Stimulated activated naive CD8-positive, alpha-beta T cell treated with anti-CD3 and anti-CD28 coated beads, Interleukin-15, amount 100 ng/mL, for 72 hours (primary cell): ENCODE results near the gene COMT.
"Not testable (repeated sequence)": the region's sequence is repeated elsewhere in the genome, so short reads cannot be mapped to it uniquely, and the experiment has no call there.

ENCODE experiments used
- ATAC-seq: fragments of 150-1000 bp; cut with Tn5 transposase; 2 replicates; pipeline ENCODE4 v1.10.0; 2021; ENCODE audit warnings: mild to moderate bottlenecking, moderate library complexity
- DNase-seq, 2 donors: peaks; one replicate each; pipeline ENCODE4 v3.0.0; 2021 to 2022
- H3K27ac Mint-ChIP-seq, 2 donors: one replicate each; pipeline ENCODE4 v1.8.0; 2022; ENCODE audit warnings: mild to moderate bottlenecking in 2 of 2, mixed read lengths in 2 of 2, moderate library complexity in 2 of 2
- H3K27me3 Mint-ChIP-seq: one replicate; pipeline ENCODE4 v1.8.0; 2022; ENCODE audit warnings: mixed read lengths
- H3K4me1 Mint-ChIP-seq: one replicate; pipeline ENCODE4 v1.8.0; 2022; ENCODE audit warnings: mild to moderate bottlenecking, mixed read lengths
- H3K4me3 Mint-ChIP-seq, 2 donors: one replicate each; pipeline ENCODE4 v1.8.0; 2022; ENCODE audit warnings: mild to moderate bottlenecking in 2 of 2, mixed read lengths in 2 of 2, moderate library complexity in 1 of 2
- H3K9me3 Mint-ChIP-seq, 2 donors: one replicate each; pipeline ENCODE4 v1.8.0; 2022; ENCODE audit warnings: mixed read lengths in 2 of 2

Gene COMT

GRCh38 chr22:19904174-19904856 lies 37.3 kb upstream of the COMT start:
- no peaks in the 10 kb centered on the region for H3K4me1 Mint-ChIP-seq
- H3K27ac Mint-ChIP-seq = peak overlapping the region in 1 of 2 donors; percentile 69
- H3K27me3 Mint-ChIP-seq = no peaks in the 10 kb centered on the region
- no peaks in the 10 kb centered on the region for H3K9me3 Mint-ChIP-seq
- ATAC-seq = no peak
- DNase-seq = no peak
- no peak overlapping the region for H3K4me3 Mint-ChIP-seq

- Mint-ChIP-seq H3K4me1 (peaks cover 4% of the 10 kb centered on the region), H3K27me3 (no peaks in the 10 kb centered on the region), H3K4me3 (no peak overlapping the region), H3K9me3 (no peaks in the 10 kb centered on the region), H3K27ac (no peak overlapping the region)
- ATAC-seq = no peak
- DNase-seq = no peak
Measured at GRCh38 chr22:19904935-19905334, 36.6 kb upstream of the COMT start.

- DNase-seq (no peak), ATAC-seq (no peak)
Measured at GRCh38 chr22:19905347-19906276, 36.0 kb upstream of the COMT start.

GRCh38 chr22:19906864-19907263 lies 34.7 kb upstream of the COMT start:
- DNase-seq, H3K9me3 Mint-ChIP-seq, ATAC-seq: not testable (repeated sequence)

More at GRCh38 chr22:19905347-19906276, 36.0 kb upstream of the COMT start:
- no peaks in the 10 kb centered on the region for H3K9me3 Mint-ChIP-seq
- no peak overlapping the region for H3K4me3 Mint-ChIP-seq
- H3K4me1 Mint-ChIP-seq = peaks cover 6% of the 10 kb centered on the region
- H3K27ac Mint-ChIP-seq = no peak overlapping the region
- no peaks in the 10 kb centered on the region for H3K27me3 Mint-ChIP-seq

GRCh38 chr22:19907902-19908301 lies 33.7 kb upstream of the COMT start:
- not testable (repeated sequence) for H3K27me3 Mint-ChIP-seq, ATAC-seq, H3K27ac Mint-ChIP-seq, H3K4me3 Mint-ChIP-seq, H3K4me1 Mint-ChIP-seq, DNase-seq, H3K9me3 Mint-ChIP-seq

More at GRCh38 chr22:19906864-19907263, 34.7 kb upstream of the COMT start:
- not testable (repeated sequence) for H3K27ac Mint-ChIP-seq, H3K4me1 Mint-ChIP-seq, H3K27me3 Mint-ChIP-seq, H3K4me3 Mint-ChIP-seq

GRCh38 chr22:19909350-19910179 lies 32.0 kb upstream of the COMT start:
- no peak overlapping the region for H3K4me3 Mint-ChIP-seq
- H3K27ac Mint-ChIP-seq = peak overlapping the region in 1 of 2 donors; percentile 84
- no peaks in the 10 kb centered on the region for H3K9me3 Mint-ChIP-seq
- DNase-seq = peak; percentile 73 to 74
- H3K4me1 Mint-ChIP-seq = peaks cover 6% of the 10 kb centered on the region
- peak; percentile 91 for ATAC-seq
- no peaks in the 10 kb centered on the region for H3K27me3 Mint-ChIP-seq

GRCh38 chr22:19910180-19910744 lies 31.3 kb upstream of the COMT start:
- ATAC-seq = no peak
- Mint-ChIP-seq H3K4me3 (no peak overlapping the region), H3K9me3 (no peaks in the 10 kb centered on the region), H3K4me1 (peaks cover 6% of the 10 kb centered on the region), H3K27me3 (no peaks in the 10 kb centered on the region), H3K27ac (no peak overlapping the region)
- no peak for DNase-seq

GRCh38 chr22:19911540-19912270 lies 29.9 kb upstream of the COMT start:
- peak overlapping the region in 1 of 2 donors; percentile 3 for H3K27ac Mint-ChIP-seq
- H3K27me3 Mint-ChIP-seq = no peaks in the 10 kb centered on the region
- H3K4me3 Mint-ChIP-seq = no peak overlapping the region
- DNase-seq (no peak), ATAC-seq (no peak)
- no peaks in the 10 kb centered on the region for H3K9me3 Mint-ChIP-seq
- peaks cover 6% of the 10 kb centered on the region for H3K4me1 Mint-ChIP-seq

GRCh38 chr22:19912271-19912999 lies 29.1 kb upstream of the COMT start:
- no peak for DNase-seq
- no peaks in the 10 kb centered on the region for H3K27me3 Mint-ChIP-seq
- H3K9me3 Mint-ChIP-seq = no peaks in the 10 kb centered on the region
- peaks cover 6% of the 10 kb centered on the region for H3K4me1 Mint-ChIP-seq
- no peak overlapping the region for H3K4me3 Mint-ChIP-seq
- H3K27ac Mint-ChIP-seq = no peak overlapping the region
- ATAC-seq = no peak

- H3K27me3 Mint-ChIP-seq = no peaks in the 10 kb centered on the region
Measured at GRCh38 chr22:19913337-19913936, 28.1 kb upstream of the COMT start.

GRCh38 chr22:19914201-19914943 lies 27.2 kb upstream of the COMT start:
- no peak for DNase-seq
- peaks cover 6% of the 10 kb centered on the region for H3K4me1 Mint-ChIP-seq

More at GRCh38 chr22:19913337-19913936, 28.1 kb upstream of the COMT start:
- Mint-ChIP-seq H3K4me3 (no peak overlapping the region), H3K9me3 (no peaks in the 10 kb centered on the region), H3K4me1 (peaks cover 6% of the 10 kb centered on the region), H3K27ac (peak overlapping the region in 1 of 2 donors; percentile 34)
- DNase-seq = no peak
- no peak for ATAC-seq

GRCh38 chr22:19915287-19915954 lies 26.2 kb upstream of the COMT start:
- H3K27ac Mint-ChIP-seq = no peak overlapping the region
- DNase-seq = no peak
- H3K4me1 Mint-ChIP-seq = no peaks in the 10 kb centered on the region
- no peak for ATAC-seq
- H3K4me3 Mint-ChIP-seq = no peak overlapping the region
- no peaks in the 10 kb centered on the region for H3K9me3 Mint-ChIP-seq
- H3K27me3 Mint-ChIP-seq = no peaks in the 10 kb centered on the region

More at GRCh38 chr22:19914201-19914943, 27.2 kb upstream of the COMT start:
- ATAC-seq = no peak
- no peaks in the 10 kb centered on the region for H3K27me3 Mint-ChIP-seq
- no peaks in the 10 kb centered on the region for H3K9me3 Mint-ChIP-seq
- no peak overlapping the region for H3K27ac Mint-ChIP-seq
- H3K4me3 Mint-ChIP-seq = no peak overlapping the region

- H3K27ac Mint-ChIP-seq = no peak overlapping the region
- no peaks in the 10 kb centered on the region for H3K9me3 Mint-ChIP-seq
- no peak for DNase-seq
- no peaks in the 10 kb centered on the region for H3K27me3 Mint-ChIP-seq
- H3K4me3 Mint-ChIP-seq = no peak overlapping the region
- H3K4me1 Mint-ChIP-seq = no peaks in the 10 kb centered on the region
- ATAC-seq = no peak
Measured at GRCh38 chr22:19916006-19916405, 25.6 kb upstream of the COMT start.
